Measurements from ENCODE around the gene ASTN2.

ASTN2 gene

GRCh38 chr9:116653348-116654058 lies 761.4 kb downstream of the ASTN2 start:
- no peaks in the 10 kb centered on the region for H3K27me3 ChIP-seq (ENCODE audit: control insufficient read depth in 1 of 2, insufficient read depth in 2 of 2, low read length in 2 of 2)
- peaks cover 3% of the 10 kb centered on the region for H3K4me1 ChIP-seq (ENCODE audit: insufficient read depth, low read length)
- no peak overlapping the region for H3K27ac ChIP-seq (ENCODE audit: low read depth, low read length)
- H3K36me3 ChIP-seq (ENCODE audit: insufficient read depth, low read length): no peaks in the 10 kb centered on the region
- no peaks in the 10 kb centered on the region for H3K9me3 ChIP-seq (ENCODE audit: low read length)
- no peak overlapping the region for H3K4me3 ChIP-seq (ENCODE audit: low read depth in 1 of 2, low read length in 2 of 2)
- H3K9ac ChIP-seq (ENCODE audit: low read length): no peak overlapping the region

DNA sequence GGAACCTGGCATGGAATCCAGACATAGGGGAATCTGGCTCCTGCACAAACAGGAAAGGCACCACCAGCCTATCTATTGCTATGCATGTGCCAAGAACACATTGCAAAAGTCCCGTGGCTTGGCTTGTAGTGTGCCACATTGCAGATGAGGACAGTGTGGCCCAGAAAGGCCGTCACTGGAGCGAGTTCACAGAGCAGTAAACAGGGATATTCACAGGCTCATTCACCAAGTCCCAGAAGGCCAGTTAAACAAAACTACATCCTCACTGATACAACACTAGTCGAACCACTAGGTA lies 767.4 kb downstream of the ASTN2 start:
- Histone ChIP-seq H3K4me1 (ENCODE audit: insufficient read depth, low read length) (peaks cover 11% of the 10 kb centered on the region), H3K27me3 (ENCODE audit: control insufficient read depth in 1 of 2, insufficient read depth in 2 of 2, low read length in 2 of 2) (no peaks in the 10 kb centered on the region), H3K9ac (ENCODE audit: low read length) (no peak overlapping the region), H3K27ac (ENCODE audit: low read depth, low read length) (no peak overlapping the region), H3K4me3 (ENCODE audit: low read depth in 1 of 2, low read length in 2 of 2) (no peak overlapping the region), H3K9me3 (ENCODE audit: low read length) (no peaks in the 10 kb centered on the region), H3K36me3 (ENCODE audit: insufficient read depth, low read length) (no peaks in the 10 kb centered on the region)

DNA sequence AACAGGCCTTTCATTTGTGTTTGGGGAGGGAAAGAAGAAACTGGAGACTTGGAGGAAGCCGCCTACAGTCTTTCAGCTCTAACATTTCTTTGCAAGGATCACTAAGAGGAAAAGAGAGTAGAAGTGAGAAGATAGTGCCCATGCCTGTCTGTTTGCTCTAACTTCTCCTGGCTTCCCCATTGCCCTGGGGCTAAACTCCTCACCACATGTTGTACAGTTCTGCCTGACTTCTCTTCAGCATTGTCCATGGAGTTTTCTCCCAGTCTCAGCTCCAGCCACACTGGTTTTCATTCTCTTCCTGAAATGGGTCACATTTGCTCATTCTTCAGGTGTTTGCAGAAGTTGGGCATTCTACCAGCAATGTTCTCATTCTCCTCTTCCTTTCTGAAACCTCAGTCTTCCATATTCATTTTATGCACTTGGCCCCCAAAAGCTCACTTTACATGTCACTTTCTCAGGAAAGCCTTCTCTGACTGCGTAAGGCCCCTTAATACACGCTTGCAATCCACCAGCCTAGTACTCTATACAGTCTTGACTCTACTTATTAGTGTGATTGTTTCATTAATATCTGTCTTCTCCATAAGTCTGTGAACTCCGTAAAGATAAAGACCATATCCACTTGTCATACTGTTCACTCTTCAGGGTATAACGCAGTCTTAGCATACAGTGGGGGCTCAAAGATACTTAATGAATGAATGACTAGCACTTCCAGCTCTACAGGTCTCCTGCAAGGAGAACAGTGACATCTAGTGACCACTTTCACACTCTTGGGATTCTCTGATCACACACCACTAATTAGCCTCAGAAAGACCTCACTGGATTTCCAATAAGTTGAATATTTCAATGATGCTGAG lies 768.0 kb downstream of the ASTN2 start:
- H3K4me1 ChIP-seq (ENCODE audit: insufficient read depth, low read length): peaks cover 11% of the 10 kb centered on the region
- H3K4me3 ChIP-seq (ENCODE audit: low read depth in 1 of 2, low read length in 2 of 2): no peak overlapping the region
- no peak overlapping the region for H3K27ac ChIP-seq (ENCODE audit: low read depth, low read length)
- no peak overlapping the region for H3K9ac ChIP-seq (ENCODE audit: low read length)
- H3K27me3 ChIP-seq (ENCODE audit: control insufficient read depth in 1 of 2, insufficient read depth in 2 of 2, low read length in 2 of 2): no peaks in the 10 kb centered on the region
- H3K9me3 ChIP-seq (ENCODE audit: low read length): no peaks in the 10 kb centered on the region
- no peaks in the 10 kb centered on the region for H3K36me3 ChIP-seq (ENCODE audit: insufficient read depth, low read length)

DNA sequence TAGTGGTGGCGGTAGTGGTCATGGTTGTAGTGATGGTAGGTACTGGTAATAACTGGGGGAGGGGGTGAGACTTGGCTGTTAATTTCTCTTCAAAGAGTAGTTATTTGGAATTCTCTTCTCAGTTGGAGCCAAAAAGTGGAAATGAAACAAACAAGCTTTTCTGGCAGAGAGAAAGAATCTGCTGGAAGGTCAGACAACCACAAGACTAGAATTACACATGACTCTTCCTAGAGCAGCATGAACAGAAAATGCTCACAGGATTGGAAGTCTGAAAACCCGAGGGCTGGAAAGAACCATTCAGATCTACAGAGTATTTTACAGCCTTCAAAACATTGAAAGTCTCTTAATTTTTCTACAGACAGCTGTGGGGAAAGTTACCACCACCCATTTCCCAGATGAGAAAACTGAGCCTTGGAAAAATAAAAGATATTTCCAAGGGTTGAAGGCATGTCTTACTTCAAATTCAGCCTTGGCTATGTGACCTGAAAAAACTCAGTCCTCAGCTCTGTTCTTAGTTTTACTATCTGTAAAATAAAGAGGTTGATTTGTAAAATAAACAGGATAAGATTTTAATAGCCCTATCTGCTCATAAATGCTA lies 770.7 kb downstream of the ASTN2 start:
- no peaks in the 10 kb centered on the region for H3K36me3 ChIP-seq (ENCODE audit: insufficient read depth, low read length)
- H3K9ac ChIP-seq (ENCODE audit: low read length): no peak overlapping the region
- no peaks in the 10 kb centered on the region for H3K9me3 ChIP-seq (ENCODE audit: low read length)
- H3K27ac ChIP-seq (ENCODE audit: low read depth, low read length): no peak overlapping the region
- H3K4me1 ChIP-seq (ENCODE audit: insufficient read depth, low read length): peaks cover 14% of the 10 kb centered on the region
- no peaks in the 10 kb centered on the region for H3K27me3 ChIP-seq (ENCODE audit: control insufficient read depth in 1 of 2, insufficient read depth in 2 of 2, low read length in 2 of 2)
- no peak overlapping the region for H3K4me3 ChIP-seq (ENCODE audit: low read depth in 1 of 2, low read length in 2 of 2)

GRCh38 chr9:116643691-116644090 lies 771.2 kb downstream of the ASTN2 start:
- Histone ChIP-seq H3K36me3 (ENCODE audit: insufficient read depth, low read length) (no peaks in the 10 kb centered on the region), H3K27ac (ENCODE audit: low read depth, low read length) (no peak overlapping the region), H3K9me3 (ENCODE audit: low read length) (no peaks in the 10 kb centered on the region), H3K4me1 (ENCODE audit: insufficient read depth, low read length) (peaks cover 14% of the 10 kb centered on the region), H3K4me3 (ENCODE audit: low read depth in 1 of 2, low read length in 2 of 2) (no peak overlapping the region), H3K27me3 (ENCODE audit: control insufficient read depth in 1 of 2, insufficient read depth in 2 of 2, low read length in 2 of 2) (no peaks in the 10 kb centered on the region), H3K9ac (ENCODE audit: low read length) (no peak overlapping the region)

GRCh38 chr9:116641292-116642059 lies 773.4 kb downstream of the ASTN2 start:
- no peaks in the 10 kb centered on the region for H3K36me3 ChIP-seq (ENCODE audit: insufficient read depth, low read length)
- H3K9me3 ChIP-seq (ENCODE audit: low read length): no peaks in the 10 kb centered on the region
- H3K27me3 ChIP-seq (ENCODE audit: control insufficient read depth in 1 of 2, insufficient read depth in 2 of 2, low read length in 2 of 2): no peaks in the 10 kb centered on the region
- H3K4me3 ChIP-seq (ENCODE audit: low read depth in 1 of 2, low read length in 2 of 2): no peak overlapping the region
- no peak overlapping the region for H3K27ac ChIP-seq (ENCODE audit: low read depth, low read length)
- H3K4me1 ChIP-seq (ENCODE audit: insufficient read depth, low read length): peaks cover 14% of the 10 kb centered on the region
- no peak overlapping the region for H3K9ac ChIP-seq (ENCODE audit: low read length)

GRCh38 chr9:116639251-116639741 lies 775.6 kb downstream of the ASTN2 start:
- no peak overlapping the region for H3K27ac ChIP-seq (ENCODE audit: low read depth, low read length)
- H3K36me3 ChIP-seq (ENCODE audit: insufficient read depth, low read length): no peaks in the 10 kb centered on the region
- no peaks in the 10 kb centered on the region for H3K9me3 ChIP-seq (ENCODE audit: low read length)
- no peak overlapping the region for H3K9ac ChIP-seq (ENCODE audit: low read length)
- no peak overlapping the region for H3K4me3 ChIP-seq (ENCODE audit: low read depth in 1 of 2, low read length in 2 of 2)
- H3K27me3 ChIP-seq (ENCODE audit: control insufficient read depth in 1 of 2, insufficient read depth in 2 of 2, low read length in 2 of 2): no peaks in the 10 kb centered on the region
- peaks cover 7% of the 10 kb centered on the region for H3K4me1 ChIP-seq (ENCODE audit: insufficient read depth, low read length)

DNA sequence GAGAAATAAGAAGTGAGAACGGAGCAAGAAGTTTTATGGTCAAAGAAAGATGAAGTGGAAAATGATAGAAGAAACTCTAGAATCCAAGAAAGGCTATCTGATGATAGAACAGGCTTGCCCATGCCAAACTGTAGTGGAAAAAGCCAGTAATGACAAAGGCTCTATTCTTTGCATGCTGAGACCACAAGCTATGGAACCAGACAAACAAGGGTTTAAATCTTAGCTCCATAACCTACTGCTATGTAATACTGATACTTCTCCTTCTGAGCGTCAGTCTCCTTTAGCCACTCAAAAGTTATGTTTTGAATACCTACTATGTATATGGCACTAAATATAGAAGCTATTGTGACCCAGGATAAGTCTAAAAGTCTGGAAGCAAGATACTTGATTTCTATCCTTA lies 778.9 kb downstream of the ASTN2 start:
- Histone ChIP-seq H3K9me3 (ENCODE audit: low read length) (no peaks in the 10 kb centered on the region), H3K9ac (ENCODE audit: low read length) (no peak overlapping the region), H3K27me3 (ENCODE audit: control insufficient read depth in 1 of 2, insufficient read depth in 2 of 2, low read length in 2 of 2) (no peaks in the 10 kb centered on the region), H3K27ac (ENCODE audit: low read depth, low read length) (no peak overlapping the region), H3K4me3 (ENCODE audit: low read depth in 1 of 2, low read length in 2 of 2) (no peak overlapping the region), H3K4me1 (ENCODE audit: insufficient read depth, low read length) (peaks cover 3% of the 10 kb centered on the region), H3K36me3 (ENCODE audit: insufficient read depth, low read length) (no peaks in the 10 kb centered on the region)

DNA sequence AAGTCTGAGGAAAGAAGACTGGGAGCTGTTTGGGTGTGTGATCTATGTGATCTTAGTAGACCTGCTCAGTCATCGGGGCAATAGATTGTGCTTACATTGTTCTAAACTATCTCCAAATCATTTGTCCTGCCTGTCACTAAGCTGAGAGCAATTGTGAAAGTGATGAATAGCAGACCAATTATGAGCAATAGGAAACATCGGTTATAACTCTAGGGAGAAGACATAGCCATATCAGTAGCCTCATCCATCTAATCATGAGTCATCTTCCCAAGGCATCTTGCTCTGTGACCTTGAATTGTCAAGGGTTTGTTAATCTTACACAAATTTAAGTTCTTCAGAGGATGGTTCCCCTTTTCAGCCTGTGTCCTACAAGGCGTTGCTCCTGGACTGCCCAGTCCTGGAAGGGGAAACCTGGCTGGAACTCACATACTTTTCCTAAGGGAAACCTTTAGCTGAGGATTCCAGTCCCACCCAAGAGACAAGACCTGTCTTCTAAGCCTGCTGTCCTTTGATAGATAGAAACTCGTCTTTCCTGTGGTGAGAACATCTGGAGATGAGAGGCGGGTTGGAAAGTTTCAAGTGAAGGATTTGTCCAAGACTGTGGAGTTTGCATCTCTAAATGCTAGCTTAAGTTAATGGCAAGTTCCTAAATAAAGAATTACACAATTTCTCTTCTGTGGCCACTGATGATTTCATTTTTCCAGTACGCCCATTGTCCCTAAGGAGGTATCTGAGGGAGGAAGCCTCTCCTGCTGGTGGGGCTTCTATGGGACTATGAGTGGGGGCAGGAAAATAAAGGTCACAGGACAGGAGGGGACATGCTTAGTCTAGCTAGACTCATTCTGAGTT lies 781.6 kb downstream of the ASTN2 start:
- Histone ChIP-seq H3K27ac (ENCODE audit: low read depth, low read length) (no peak overlapping the region), H3K36me3 (ENCODE audit: insufficient read depth, low read length) (no peaks in the 10 kb centered on the region)

DNA sequence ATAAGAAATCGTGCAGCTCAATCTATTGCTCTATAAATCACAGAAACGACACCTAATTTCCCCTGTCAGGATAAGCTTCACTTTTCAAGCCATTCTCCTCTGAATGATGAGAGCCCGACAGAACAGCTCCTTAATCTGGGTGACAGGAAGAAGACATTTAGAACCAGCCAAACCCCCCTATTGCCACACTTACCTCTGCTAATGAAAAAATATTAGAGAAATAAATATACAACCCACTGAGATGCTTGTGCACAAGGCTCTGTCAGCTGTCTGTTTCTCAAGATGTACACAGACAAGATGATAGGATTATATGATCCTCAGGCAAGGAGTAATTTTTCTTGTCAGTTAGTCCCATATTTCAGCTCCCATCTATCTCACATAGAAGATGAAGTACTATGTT lies 785.2 kb downstream of the ASTN2 start:
- H3K27me3 ChIP-seq (ENCODE audit: control insufficient read depth in 1 of 2, insufficient read depth in 2 of 2, low read length in 2 of 2): no peaks in the 10 kb centered on the region
- H3K27ac ChIP-seq (ENCODE audit: low read depth, low read length): no peak overlapping the region
- H3K36me3 ChIP-seq (ENCODE audit: insufficient read depth, low read length): no peaks in the 10 kb centered on the region
- no peaks in the 10 kb centered on the region for H3K9me3 ChIP-seq (ENCODE audit: low read length)
- no peak overlapping the region for H3K4me3 ChIP-seq (ENCODE audit: low read depth in 1 of 2, low read length in 2 of 2)
- no peaks in the 10 kb centered on the region for H3K4me1 ChIP-seq (ENCODE audit: insufficient read depth, low read length)
- H3K9ac ChIP-seq (ENCODE audit: low read length): no peak overlapping the region

More for the DNA sequence above, 781.6 kb downstream of the ASTN2 start:
- H3K9ac ChIP-seq (ENCODE audit: low read length): no peak overlapping the region
- no peaks in the 10 kb centered on the region for H3K4me1 ChIP-seq (ENCODE audit: insufficient read depth, low read length)
- H3K4me3 ChIP-seq (ENCODE audit: low read depth in 1 of 2, low read length in 2 of 2): no peak overlapping the region
- no peaks in the 10 kb centered on the region for H3K27me3 ChIP-seq (ENCODE audit: control insufficient read depth in 1 of 2, insufficient read depth in 2 of 2, low read length in 2 of 2)
- no peaks in the 10 kb centered on the region for H3K9me3 ChIP-seq (ENCODE audit: low read length)

All from muscle layer of colon (tissue), 2 donors.